GM12878 (cell line): ENCODE data around the gene FUT8. TPM values are rescaled to one million over a fixed set of nuclear protein-coding genes. Genes with fewer than 3 reads are reported as not detected.
A peak's percentile ranks its signal among the peaks of the same experiment; 100 is the strongest.

Source experiments
- ATAC-seq: fragments of 200-7000 bp; cut with Tn5 transposase; 3 replicates; pipeline ENCODE4 v1.9.1; 2020; ENCODE audit warnings: mild to moderate bottlenecking, moderate library complexity
- BruUV-seq: library from RNA; stranded (reverse); fragments of 400-500 nt; replicated peaks from 2 replicates; lab custom pipeline; 2021; lab: Mats Ljungman, UMichigan
- CTCF ChIA-PET: fragments of 300-600 bp; sonication (Branson Sonifier 250); formaldehyde crosslinking; extraction: SDS; loops from one replicate; lab custom pipeline; 2021; ENCODE audit warnings: inconsistent platforms; lab: Yijun Ruan, JAX
- POLR2A ChIA-PET: fragments of 350-600 bp; formaldehyde crosslinking; extraction: SDS; loops from one replicate; lab custom pipeline; 2021; ENCODE audit warnings: inconsistent platforms; lab: Charles Lee
- RAD21 ChIA-PET: fragments of 300-600 bp; sonication (Branson Sonifier 250); formaldehyde crosslinking; loops from one replicate; lab custom pipeline; 2023; ENCODE audit warnings: antibody characterized with exemption; ENCODE audit not compliant: unreplicated experiment; lab: Charles Lee
- SMC1A ChIA-PET: fragments of 300-600 bp; sonication (Branson Sonifier 250); formaldehyde crosslinking; loops from one replicate; lab custom pipeline; 2023; ENCODE audit not compliant: unreplicated experiment, uncharacterized antibody; lab: Charles Lee
- DNase-seq: peaks from one replicate; pipeline ENCODE4 v3.0.0-alpha.2; 2011; ENCODE audit warnings: low read depth, low spot score
- FAIRE-seq: peaks from 3 replicates; lab custom pipeline; 2011; peaks lifted over from hg19 to GRCh38; lab: Jason Lieb, UNC
- H2AFZ ChIP-seq: 2 replicates; pipeline ENCODE4 v1.6.0; 2011; ENCODE audit warnings: low read depth, low read length, control low read depth; ENCODE audit not compliant: control insufficient read depth
- H3K27ac ChIP-seq: 2 replicates; pipeline ENCODE4 v1.5.1; 2011; ENCODE audit warnings: control low read depth; ENCODE audit not compliant: control insufficient read depth, insufficient read depth
- H3K27me3 ChIP-seq, 2 experiments: replicated peaks in 1 of 2; 2 replicates each; pipeline versions ENCODE4 v1.6.0 to v1.6.1; 2011; ENCODE audit warnings: low read length in 1 of 2; ENCODE audit not compliant: control insufficient read depth in 2 of 2, insufficient read depth in 2 of 2
- H3K36me3 ChIP-seq, 2 experiments: 2 replicates each; pipeline ENCODE4 v1.5.1; 2011; ENCODE audit warnings: low read length in 1 of 2; ENCODE audit not compliant: control insufficient read depth in 2 of 2, insufficient read depth in 2 of 2
- H3K4me1 ChIP-seq: 2 replicates; pipeline ENCODE4 v1.6.1; 2011; ENCODE audit warnings: mild to moderate bottlenecking, low read length, moderate library complexity, mixed read lengths; ENCODE audit not compliant: control insufficient read depth, insufficient read depth
- H3K4me2 ChIP-seq: 2 replicates; pipeline ENCODE4 v1.6.0; 2011; ENCODE audit warnings: control low read depth; ENCODE audit not compliant: control insufficient read depth, insufficient read depth
- H3K4me3 ChIP-seq: fragments of 200-600 bp; sonication (generic); 2 replicates; pipeline ENCODE4 v1.5.1; 2016
- H3K79me2 ChIP-seq: 2 replicates; pipeline ENCODE4 v1.6.0; 2011; ENCODE audit warnings: low read length; ENCODE audit not compliant: control insufficient read depth, insufficient read depth
- H3K9ac ChIP-seq: 2 replicates; pipeline ENCODE4 v1.8.0; 2011; ENCODE audit warnings: low read length, control low read depth, mixed read lengths; ENCODE audit not compliant: control insufficient read depth, insufficient read depth
- H3K9me3 ChIP-seq: replicated peaks from 3 replicates; pipeline ENCODE4 v1.5.1; 2011; ENCODE audit warnings: mild to moderate bottlenecking, low read length; ENCODE audit not compliant: control insufficient read depth, insufficient read depth
- H4K20me1 ChIP-seq: 2 replicates; pipeline ENCODE4 v1.6.0; 2011; ENCODE audit not compliant: control insufficient read depth, insufficient read depth
- EGR1 ChIP-seq, 2 experiments: IDR thresholded peaks; 1 replicate in 1 of 2; 2 replicates in 1 of 2; pipeline ENCODE4 v1.6.1; 2011 to 2012; ENCODE audit warnings: low read depth in 2 of 2, low read length in 2 of 2, borderline replicate concordance in 1 of 2, mild to moderate bottlenecking in 1 of 2, moderate library complexity in 1 of 2
- ETV6 ChIP-seq, 2 experiments: fragments of 450-650 bp in 1 of 2; IDR thresholded peaks in 1 of 2; conservative IDR thresholded peaks in 1 of 2; 2 replicates each; pipeline ENCODE4 v1.6.1; 2014; ENCODE audit warnings: antibody characterized with exemption in 1 of 2, borderline replicate concordance in 1 of 2, low read depth in 1 of 2, mild to moderate bottlenecking in 1 of 2, moderate library complexity in 1 of 2
- GABPA ChIP-seq: IDR thresholded peaks from 2 replicates; pipeline ENCODE4 v1.6.1; 2014; ENCODE audit warnings: antibody characterized with exemption, low read depth, mild to moderate bottlenecking, inconsistent platforms
- KDM1A ChIP-seq: fragments of 200-600 bp; sonication (generic); IDR thresholded peaks from 2 replicates; pipeline ENCODE4 v1.6.1; 2016; ENCODE audit warnings: borderline replicate concordance
- MTA2 ChIP-seq: fragments of 450-650 bp; IDR thresholded peaks from 2 replicates; pipeline ENCODE4 v1.6.1; 2016; ENCODE audit warnings: low read depth, mild to moderate bottlenecking, moderate library complexity
- NFYB ChIP-seq: IDR thresholded peaks from 2 replicates; pipeline ENCODE4 v1.6.1; 2011; ENCODE audit warnings: low read depth, mild to moderate bottlenecking, low read length, improper control_type of control experiment, moderate library complexity; ENCODE audit not compliant: insufficient read depth
- NR2F1 ChIP-seq: fragments of 450-650 bp; conservative IDR thresholded peaks from 2 replicates; pipeline ENCODE4 v1.6.1; 2017; ENCODE audit warnings: mild to moderate bottlenecking
- RAD51 ChIP-seq: fragments of 450-650 bp; IDR thresholded peaks from 2 replicates; pipeline ENCODE4 v1.6.1; 2016; ENCODE audit warnings: moderate library complexity, mild to moderate bottlenecking, inconsistent platforms
- RUNX3 ChIP-seq: IDR thresholded peaks from 2 replicates; pipeline ENCODE4 v1.6.1; 2012; ENCODE audit warnings: low read length, inconsistent platforms
- TAF1 ChIP-seq: IDR thresholded peaks from 2 replicates; pipeline ENCODE4 v1.6.1; 2011; ENCODE audit warnings: mild to moderate bottlenecking, low read depth, low read length, borderline replicate concordance
- TCF12 ChIP-seq: IDR thresholded peaks from 2 replicates; pipeline ENCODE4 v1.6.1; 2011; ENCODE audit warnings: low read depth, mild to moderate bottlenecking, low read length
- WGBS: methylation state at CpG from one replicate; pipeline ENCODE4 v1.1.6; 2016; ENCODE audit warnings: low lambda C conversion rate; ENCODE audit not compliant: insufficient replicate concordance, insufficient coverage; ENCODE audit errors: missing lambda C conversion rate; 5-methylcytosine and 5-hydroxymethylcytosine counted together
- in situ Hi-C: fragments of 300-500 bp; cut with MboI; formaldehyde crosslinking; loops from 9 replicates; pipeline ENCODE4 v1.14.3; 2018; ENCODE audit warnings: mixed read lengths
- intact Hi-C: fragments of 100-400 bp; cut with micrococcal nuclease; formaldehyde crosslinking; loops from one replicate; pipeline ENCODE4 v1.14.2; 2022; ENCODE audit not compliant: unreplicated experiment
- polyA plus RNA-seq, 11 experiments: library from polyadenylated mRNA; depleted of rRNA in 4 of 11; unstranded in 6 of 11; stranded (reverse) in 5 of 11; fragments of >200 nt; fragmentation: Nextera tagmentation in 4 of 11; fragmentation: Illumina TruSeq in 1 of 11; extraction: Ambion mirVana in 4 of 11; extraction: Trizol in 1 of 11; gene quantifications; 1 replicate in 1 of 11; 2 replicates in 10 of 11; pipeline versions ENCODE4 v1.2.1 to v1.2.3, GENCODE V29; 2011 to 2016; ENCODE audit warnings: inconsistent platforms in 2 of 11, missing spikeins in 2 of 11, low read depth in 1 of 11
- total RNA-seq, 4 experiments: library from RNA; depleted of rRNA in 3 of 4; stranded (reverse); fragments of >200 nt in 3 of 4; fragmentation: Illumina TruSeq in 1 of 4; extraction: Trizol in 1 of 4; gene quantifications; 2 replicates each; pipeline versions ENCODE4 v1.2.1 to v1.2.3, GENCODE V29; 2013 to 2021
- TF ChIP-seq, protein P1 (sequence below): fragments of 450-650 bp; IDR thresholded peaks from 2 replicates; pipeline ENCODE4 v1.6.1; 2017; ENCODE audit warnings: low read depth, mild to moderate bottlenecking, moderate library complexity
- TF ChIP-seq, protein P2 (sequence below): IDR thresholded peaks from 2 replicates; pipeline ENCODE4 v1.6.1; 2012; ENCODE audit warnings: low read depth, low read length, improper control_type of control experiment

Gene FUT8
- total and polyA plus RNA-seq, 10 of the 15 experiments (the other 5 are each of a cell fraction or from before 2014, with no cell fraction given): 21.3 to 106 (median 66.3) TPM

DNA sequence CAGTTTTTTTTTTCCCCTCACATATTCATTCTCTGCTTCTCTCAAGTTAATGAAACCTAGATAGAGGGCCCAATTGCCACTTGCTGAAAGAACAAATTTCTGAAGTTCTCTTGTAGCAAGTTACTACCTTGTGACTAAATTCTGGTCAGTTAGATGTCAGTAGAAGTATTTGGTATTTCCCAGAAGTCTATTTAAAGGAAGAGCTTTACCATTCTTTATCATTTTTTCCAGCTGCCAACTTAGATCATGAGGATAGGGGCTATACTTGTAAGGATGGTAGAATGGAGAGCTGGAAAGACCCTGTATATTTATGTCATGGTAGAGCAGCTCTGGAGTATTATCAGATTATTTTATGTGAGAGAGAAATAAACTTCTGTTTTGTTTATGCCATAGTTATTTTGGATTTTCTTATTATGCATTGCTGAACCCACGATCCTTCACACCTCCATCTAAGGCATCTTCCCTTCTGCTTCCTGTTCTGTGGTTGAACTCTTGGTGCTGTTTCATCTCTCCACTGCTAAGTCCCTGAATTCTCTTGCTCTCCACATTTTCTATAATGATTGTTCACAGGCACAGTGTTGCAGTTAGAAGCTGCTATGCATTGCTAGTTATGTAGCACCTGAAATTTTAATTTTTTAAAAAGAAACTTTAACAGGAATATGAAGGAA, 25.9 kb downstream of the FUT8 start:
- H2AFZ ChIP-seq: no peak overlapping the region
- no peak overlapping the region for H3K4me3 ChIP-seq
- no TSS peak for BruUV-seq
- intact Hi-C loops: no loop called here
- ChIA-PET CTCF (interaction anchor here (0.6 to 3.9 kb wide), 9 partner anchors 10 to 181 kb away, joined by 3 to 13 read pairs (median 3); no protein-coding TSS in a partner anchor), POLR2A (no interaction called here), RAD21 (interaction anchor here (1.5 kb wide), 1 partner anchor 23 kb away, joined by 8 read pairs; no protein-coding TSS in a partner anchor), SMC1A (interaction anchor here (0.7 to 6.6 kb wide), 8 partner anchors 9 to 95 kb away, joined by 3 to 49 read pairs (median 4); no protein-coding TSS in a partner anchor)
- 0% methylated on average over 1 of the region's 1 CpG for WGBS
- no peak for FAIRE-seq
- no peaks in the 10 kb centered on the region; a peak in 2 of 4 replicates for H3K36me3 ChIP-seq
- TF ChIP-seq, protein P1, sequence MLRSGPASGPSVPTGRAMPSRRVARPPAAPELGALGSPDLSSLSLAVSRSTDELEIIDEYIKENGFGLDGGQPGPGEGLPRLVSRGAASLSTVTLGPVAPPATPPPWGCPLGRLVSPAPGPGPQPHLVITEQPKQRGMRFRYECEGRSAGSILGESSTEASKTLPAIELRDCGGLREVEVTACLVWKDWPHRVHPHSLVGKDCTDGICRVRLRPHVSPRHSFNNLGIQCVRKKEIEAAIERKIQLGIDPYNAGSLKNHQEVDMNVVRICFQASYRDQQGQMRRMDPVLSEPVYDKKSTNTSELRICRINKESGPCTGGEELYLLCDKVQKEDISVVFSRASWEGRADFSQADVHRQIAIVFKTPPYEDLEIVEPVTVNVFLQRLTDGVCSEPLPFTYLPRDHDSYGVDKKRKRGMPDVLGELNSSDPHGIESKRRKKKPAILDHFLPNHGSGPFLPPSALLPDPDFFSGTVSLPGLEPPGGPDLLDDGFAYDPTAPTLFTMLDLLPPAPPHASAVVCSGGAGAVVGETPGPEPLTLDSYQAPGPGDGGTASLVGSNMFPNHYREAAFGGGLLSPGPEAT: no peak
- peak; percentile 49 for TF ChIP-seq RUNX3
- peak overlapping the region; percentile 60 for H3K27ac ChIP-seq
- H4K20me1 ChIP-seq: no peaks in the 10 kb centered on the region
- peak; percentile 25 for ATAC-seq
- peaks cover 81% of the 10 kb centered on the region for H3K79me2 ChIP-seq
- no peak overlapping the region for H3K9ac ChIP-seq
- in situ Hi-C loops: no loop called here
- DNase-seq: no peak
- H3K4me2 ChIP-seq: peak overlapping the region; percentile 30; the same call in 1 of the 2 replicates
- no peaks in the 10 kb centered on the region for H3K27me3 ChIP-seq
- H3K4me1 ChIP-seq: peaks cover 29% of the 10 kb centered on the region
- H3K9me3 ChIP-seq: peaks cover 12% of the 10 kb centered on the region

DNA sequence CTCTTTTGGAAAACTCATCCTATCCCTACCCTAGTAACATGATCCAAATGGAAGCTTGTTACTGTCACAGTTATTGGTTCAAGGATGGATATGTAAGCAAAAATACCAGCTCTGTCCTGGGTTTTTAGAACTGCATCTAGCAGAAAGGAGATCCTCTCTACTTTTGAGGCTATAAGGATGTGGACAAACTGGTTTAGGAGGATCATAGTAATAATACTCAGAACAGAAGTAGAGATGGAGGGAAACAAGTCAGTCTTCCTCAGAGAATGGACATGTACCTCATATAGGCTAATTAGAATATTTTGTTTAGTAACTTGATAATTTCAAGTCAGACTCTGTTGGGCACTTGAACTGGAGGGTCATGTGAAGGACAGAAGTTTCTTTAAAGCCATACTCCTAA, 26.6 kb downstream of the FUT8 start:
- H4K20me1 ChIP-seq: no peaks in the 10 kb centered on the region
- TF ChIP-seq GABPA (no peak), MTA2 (no peak), NR2F1 (no peak), RAD51 (no peak), EGR1 (IDR thresholded peaks at IDR 0.05; ENCODE audit: borderline replicate concordance in 1 of 2, low read depth in 2 of 2, low read length in 2 of 2) (no peak), TCF12 (no peak), TAF1 (no peak), NFYB (no peak), KDM1A (no peak), ETV6 (conservative IDR thresholded peaks at IDR 0.05 in 1 of 2, IDR thresholded peaks at IDR 0.05 in 1 of 2; ENCODE audit: borderline replicate concordance in 1 of 2, low read depth in 1 of 2) (no peak)
- TF ChIP-seq, protein P2, sequence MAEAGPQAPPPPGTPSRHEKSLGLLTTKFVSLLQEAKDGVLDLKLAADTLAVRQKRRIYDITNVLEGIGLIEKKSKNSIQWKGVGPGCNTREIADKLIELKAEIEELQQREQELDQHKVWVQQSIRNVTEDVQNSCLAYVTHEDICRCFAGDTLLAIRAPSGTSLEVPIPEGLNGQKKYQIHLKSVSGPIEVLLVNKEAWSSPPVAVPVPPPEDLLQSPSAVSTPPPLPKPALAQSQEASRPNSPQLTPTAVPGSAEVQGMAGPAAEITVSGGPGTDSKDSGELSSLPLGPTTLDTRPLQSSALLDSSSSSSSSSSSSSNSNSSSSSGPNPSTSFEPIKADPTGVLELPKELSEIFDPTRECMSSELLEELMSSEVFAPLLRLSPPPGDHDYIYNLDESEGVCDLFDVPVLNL: no peak

More for the DNA sequence above, 26.6 kb downstream of the FUT8 start:
- peak overlapping the region; percentile 60 for H3K27ac ChIP-seq
- H3K9me3 ChIP-seq: peaks cover 12% of the 10 kb centered on the region
- peaks cover 77% of the 10 kb centered on the region for H3K79me2 ChIP-seq
- intact Hi-C loops (no loop called here), in situ Hi-C loops (no loop called here)
- no TSS peak for BruUV-seq
- SMC1A ChIA-PET: interaction anchor here (0.9 to 6.6 kb wide), 9 partner anchors 8 to 46 kb away, joined by 3 to 49 read pairs (median 4); no protein-coding TSS in a partner anchor
- CTCF ChIA-PET: interaction anchor here (0.7 to 3.9 kb wide), 9 partner anchors 9 to 385 kb away, joined by 3 to 13 read pairs (median 3); no protein-coding TSS in a partner anchor
- ATAC-seq (no peak), FAIRE-seq (no peak), DNase-seq (no peak)
- no peak overlapping the region for H3K4me3 ChIP-seq
- RAD21 ChIA-PET: interaction anchor here (1.5 kb wide), 1 partner anchor 24 kb away, joined by 8 read pairs; no protein-coding TSS in a partner anchor
- H3K9ac ChIP-seq: no peak overlapping the region
- peaks cover 22% of the 10 kb centered on the region for H3K4me1 ChIP-seq
- POLR2A ChIA-PET: no interaction called here
- peak overlapping the region; percentile 30; the same call in 1 of the 2 replicates for H3K4me2 ChIP-seq
- H2AFZ ChIP-seq: no peak overlapping the region; the same call in 1 of the 2 replicates
- H3K36me3 ChIP-seq: no peaks in the 10 kb centered on the region; a peak in 2 of 4 replicates
- no peaks in the 10 kb centered on the region for H3K27me3 ChIP-seq
